ENCODE data around the gene CPVL.

Gene CPVL

DNA sequence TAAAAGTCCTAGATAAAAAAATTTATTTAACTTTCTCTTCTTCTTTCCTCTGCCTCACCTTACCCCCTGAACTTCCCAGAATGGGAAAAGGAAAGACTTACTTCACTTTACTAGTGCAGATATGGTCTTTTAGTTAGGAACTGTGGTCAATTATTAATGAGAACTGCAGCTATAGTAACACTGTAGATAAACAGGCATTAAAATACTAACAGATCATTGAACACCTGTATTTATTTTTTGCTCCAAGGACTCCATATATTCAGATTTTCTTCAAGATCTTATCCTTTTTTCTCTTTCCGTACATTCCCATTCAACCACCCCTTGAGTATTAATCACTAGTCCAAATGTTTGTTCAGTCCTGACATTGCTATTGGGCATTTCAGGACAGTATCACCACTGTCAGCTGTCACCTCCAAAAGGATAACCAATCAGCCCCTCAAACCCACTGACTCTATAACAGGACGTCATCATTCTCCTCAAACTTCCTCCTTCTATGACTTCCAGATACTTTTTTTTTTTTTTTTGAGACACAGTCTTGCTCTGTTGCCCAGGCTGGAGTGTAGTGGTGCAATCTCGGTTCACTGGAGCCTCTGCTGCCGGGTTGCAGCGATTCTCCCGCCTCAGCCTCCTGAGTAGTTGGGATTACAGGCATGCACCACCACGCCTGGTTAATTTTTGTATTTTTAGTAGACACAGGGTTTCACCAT, 4.2 kb downstream of the CPVL start:
- no peaks in the 10 kb centered on the region for H3K36me3 ChIP-seq (ENCODE audit: control insufficient read depth in 2 of 2, insufficient read depth in 2 of 2, low read length in 2 of 2)
- H3K27ac ChIP-seq (ENCODE audit: low read depth in 2 of 2, low read length in 2 of 2), result no peak overlapping the region
- no peak overlapping the region for H3K4me3 ChIP-seq (ENCODE audit: low read length in 2 of 2)
- H3K9ac ChIP-seq (ENCODE audit: low read depth in 1 of 2, low read length in 2 of 2), result no peak overlapping the region
- H3K27me3 ChIP-seq (ENCODE audit: control insufficient read depth in 2 of 2, insufficient read depth in 2 of 2, low read length in 2 of 2), result peaks cover 7 to 17% of the 10 kb centered on the region in 2 donors
- H3K9me3 ChIP-seq (ENCODE audit: control insufficient read depth in 2 of 2, low read length in 2 of 2), result no peaks in the 10 kb centered on the region
- H3K4me1 ChIP-seq (ENCODE audit: control insufficient read depth in 2 of 2, insufficient read depth in 2 of 2, low read length in 2 of 2), result peaks cover 22 to 24% of the 10 kb centered on the region in 2 donors

- H3K36me3 ChIP-seq (ENCODE audit: control insufficient read depth in 2 of 2, insufficient read depth in 2 of 2, low read length in 2 of 2), result no peaks in the 10 kb centered on the region
- H3K9ac ChIP-seq (ENCODE audit: low read depth in 1 of 2, low read length in 2 of 2), result no peak overlapping the region
- H3K27me3 ChIP-seq (ENCODE audit: control insufficient read depth in 2 of 2, insufficient read depth in 2 of 2, low read length in 2 of 2), result peaks cover 2 to 8% of the 10 kb centered on the region in 2 donors
- peaks cover 12% of the 10 kb centered on the region in 2 donors for H3K4me1 ChIP-seq (ENCODE audit: control insufficient read depth in 2 of 2, insufficient read depth in 2 of 2, low read length in 2 of 2)
- no peak overlapping the region for H3K4me3 ChIP-seq (ENCODE audit: low read length in 2 of 2)
- no peak overlapping the region for H3K27ac ChIP-seq (ENCODE audit: low read depth in 2 of 2, low read length in 2 of 2)
- H3K9me3 ChIP-seq (ENCODE audit: control insufficient read depth in 2 of 2, low read length in 2 of 2), result no peaks in the 10 kb centered on the region
These were observed 5.4 kb downstream of the CPVL start for GRCh38 chr7:29140873-29141468.

DNA sequence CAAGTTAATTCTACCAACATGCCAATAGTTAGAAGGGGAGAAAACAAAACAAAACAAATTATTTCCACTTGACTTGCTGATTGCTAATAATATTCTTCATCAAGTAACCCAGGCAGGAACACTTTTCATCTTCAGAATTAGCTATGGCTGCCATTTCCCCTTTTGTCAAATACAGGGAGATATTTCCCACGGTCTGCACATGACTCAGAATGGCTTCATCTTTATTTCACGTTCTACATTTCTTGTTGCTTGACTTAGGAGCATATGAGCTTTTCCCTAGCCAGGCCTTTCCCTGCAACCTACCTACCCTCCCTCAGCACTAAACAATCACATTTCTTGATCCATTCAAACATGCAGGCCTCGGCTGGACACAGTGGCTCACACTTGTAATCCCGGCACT, 6.5 kb downstream of the CPVL start:
- Histone ChIP-seq H3K9ac (ENCODE audit: low read depth in 1 of 2, low read length in 2 of 2) (no peak overlapping the region), H3K9me3 (ENCODE audit: control insufficient read depth in 2 of 2, low read length in 2 of 2) (no peaks in the 10 kb centered on the region), H3K36me3 (ENCODE audit: control insufficient read depth in 2 of 2, insufficient read depth in 2 of 2, low read length in 2 of 2) (no peaks in the 10 kb centered on the region), H3K27me3 (ENCODE audit: control insufficient read depth in 2 of 2, insufficient read depth in 2 of 2, low read length in 2 of 2) (no peaks in the 10 kb centered on the region), H3K4me1 (ENCODE audit: control insufficient read depth in 2 of 2, insufficient read depth in 2 of 2, low read length in 2 of 2) (peaks cover 8 to 11% of the 10 kb centered on the region in 2 donors), H3K4me3 (ENCODE audit: low read length in 2 of 2) (no peak overlapping the region), H3K27ac (ENCODE audit: low read depth in 2 of 2, low read length in 2 of 2) (no peak overlapping the region)

DNA sequence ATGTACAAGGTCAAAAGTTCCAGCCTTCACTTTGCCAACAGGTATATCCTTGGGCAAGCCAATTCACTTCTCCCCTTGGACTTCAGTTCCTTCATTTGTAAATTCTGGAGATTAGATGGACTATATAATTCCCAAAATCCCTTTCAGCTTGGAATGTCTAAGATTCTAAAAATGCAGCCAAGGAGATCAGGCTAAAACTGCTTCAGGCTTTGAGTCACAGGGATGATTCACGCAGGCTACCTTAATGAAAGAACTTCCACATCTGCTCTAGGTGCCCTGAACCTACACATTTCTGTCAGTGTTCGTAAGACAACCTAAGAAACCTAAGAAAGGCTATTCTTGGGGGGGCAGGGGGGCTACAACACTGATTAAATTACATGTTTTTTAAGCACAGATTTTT, 7.1 kb downstream of the CPVL start:
- Histone ChIP-seq H3K27me3 (ENCODE audit: control insufficient read depth in 2 of 2, insufficient read depth in 2 of 2, low read length in 2 of 2) (no peaks in the 10 kb centered on the region), H3K9me3 (ENCODE audit: control insufficient read depth in 2 of 2, low read length in 2 of 2) (no peaks in the 10 kb centered on the region), H3K9ac (ENCODE audit: low read depth in 1 of 2, low read length in 2 of 2) (no peak overlapping the region), H3K4me1 (ENCODE audit: control insufficient read depth in 2 of 2, insufficient read depth in 2 of 2, low read length in 2 of 2) (peaks cover 8 to 11% of the 10 kb centered on the region in 2 donors), H3K27ac (ENCODE audit: low read depth in 2 of 2, low read length in 2 of 2) (no peak overlapping the region), H3K36me3 (ENCODE audit: control insufficient read depth in 2 of 2, insufficient read depth in 2 of 2, low read length in 2 of 2) (no peaks in the 10 kb centered on the region), H3K4me3 (ENCODE audit: low read length in 2 of 2) (no peak overlapping the region)

DNA sequence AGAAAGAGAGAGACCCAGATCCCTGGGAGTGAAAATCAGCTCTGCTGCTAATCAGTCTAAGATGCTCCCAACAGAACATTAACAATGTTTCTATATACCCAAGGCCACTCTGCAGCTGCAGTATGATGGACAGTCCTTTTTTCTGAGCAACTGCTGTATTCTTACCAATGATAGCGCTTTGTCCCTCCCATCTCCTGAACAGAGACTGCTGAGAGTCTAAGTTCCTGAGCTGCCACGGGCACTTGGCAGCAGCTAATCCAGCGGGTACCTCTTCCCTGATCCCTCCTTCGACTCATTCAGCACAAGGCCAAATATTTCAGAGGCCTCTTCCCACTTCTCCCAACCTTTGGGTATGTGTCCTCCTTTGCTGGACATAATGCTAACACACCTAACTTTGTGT, 7.7 kb downstream of the CPVL start:
- H3K27me3 ChIP-seq (ENCODE audit: control insufficient read depth in 2 of 2, insufficient read depth in 2 of 2, low read length in 2 of 2), result no peaks in the 10 kb centered on the region
- H3K36me3 ChIP-seq (ENCODE audit: control insufficient read depth in 2 of 2, insufficient read depth in 2 of 2, low read length in 2 of 2), result no peaks in the 10 kb centered on the region
- H3K4me1 ChIP-seq (ENCODE audit: control insufficient read depth in 2 of 2, insufficient read depth in 2 of 2, low read length in 2 of 2), result peaks cover 8 to 11% of the 10 kb centered on the region in 2 donors
- no peak overlapping the region for H3K9ac ChIP-seq (ENCODE audit: low read depth in 1 of 2, low read length in 2 of 2)
- H3K4me3 ChIP-seq (ENCODE audit: low read length in 2 of 2), result no peak overlapping the region
- no peaks in the 10 kb centered on the region for H3K9me3 ChIP-seq (ENCODE audit: control insufficient read depth in 2 of 2, low read length in 2 of 2)
- no peak overlapping the region for H3K27ac ChIP-seq (ENCODE audit: low read depth in 2 of 2, low read length in 2 of 2)

DNA sequence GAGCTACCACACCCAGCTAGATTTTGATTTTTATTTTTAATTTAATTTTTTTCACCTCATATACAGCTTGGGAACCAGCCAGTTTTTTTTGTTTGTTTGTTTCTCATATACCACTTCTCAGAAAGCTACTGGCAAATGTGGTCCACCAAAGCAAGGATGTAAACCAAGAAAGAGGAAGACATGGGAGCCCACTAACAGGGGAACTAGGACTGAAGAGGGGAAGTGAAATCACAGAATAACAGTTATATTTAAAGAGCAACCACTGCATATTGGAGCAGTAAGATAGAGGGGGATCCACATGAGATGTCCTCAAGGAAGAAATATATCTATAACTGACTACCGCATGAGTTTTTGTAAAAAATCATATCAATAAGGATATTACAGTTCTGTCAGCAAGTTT, 10.5 kb downstream of the CPVL start:
- Histone ChIP-seq H3K9ac (ENCODE audit: low read depth in 1 of 2, low read length in 2 of 2) (no peak overlapping the region), H3K9me3 (ENCODE audit: control insufficient read depth in 2 of 2, low read length in 2 of 2) (no peaks in the 10 kb centered on the region), H3K4me3 (ENCODE audit: low read length in 2 of 2) (no peak overlapping the region), H3K27me3 (ENCODE audit: control insufficient read depth in 2 of 2, insufficient read depth in 2 of 2, low read length in 2 of 2) (no peaks in the 10 kb centered on the region), H3K4me1 (ENCODE audit: control insufficient read depth in 2 of 2, insufficient read depth in 2 of 2, low read length in 2 of 2) (peaks cover 4 to 6% of the 10 kb centered on the region in 2 donors), H3K27ac (ENCODE audit: low read depth in 2 of 2, low read length in 2 of 2) (no peak overlapping the region), H3K36me3 (ENCODE audit: control insufficient read depth in 2 of 2, insufficient read depth in 2 of 2, low read length in 2 of 2) (no peaks in the 10 kb centered on the region)

DNA sequence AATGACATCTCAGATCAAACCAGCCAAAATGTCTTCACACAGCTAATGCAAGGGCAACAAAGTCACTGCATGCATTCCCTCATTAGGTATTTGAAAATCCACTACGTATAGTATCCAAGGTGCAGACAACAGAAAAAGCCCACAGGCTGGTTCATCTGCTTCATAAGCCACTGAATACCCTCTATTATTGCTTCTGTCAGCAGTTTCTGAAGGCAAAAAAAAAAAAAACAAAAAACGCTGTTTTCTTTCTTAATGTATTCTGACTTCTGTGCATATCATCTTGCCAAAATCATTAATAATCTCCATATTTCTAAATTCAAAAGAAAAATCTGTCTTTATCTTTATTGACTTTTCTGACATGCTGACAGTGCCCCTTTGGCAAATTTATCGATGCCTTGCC, 13.4 kb downstream of the CPVL start:
- Histone ChIP-seq H3K4me3 (ENCODE audit: low read length in 2 of 2) (no peak overlapping the region), H3K9ac (ENCODE audit: low read depth in 1 of 2, low read length in 2 of 2) (no peak overlapping the region), H3K4me1 (ENCODE audit: control insufficient read depth in 2 of 2, insufficient read depth in 2 of 2, low read length in 2 of 2) (no peaks in the 10 kb centered on the region), H3K36me3 (ENCODE audit: control insufficient read depth in 2 of 2, insufficient read depth in 2 of 2, low read length in 2 of 2) (no peaks in the 10 kb centered on the region), H3K27ac (ENCODE audit: low read depth in 2 of 2, low read length in 2 of 2) (no peak overlapping the region), H3K27me3 (ENCODE audit: control insufficient read depth in 2 of 2, insufficient read depth in 2 of 2, low read length in 2 of 2) (no peaks in the 10 kb centered on the region), H3K9me3 (ENCODE audit: control insufficient read depth in 2 of 2, low read length in 2 of 2) (no peaks in the 10 kb centered on the region)

DNA sequence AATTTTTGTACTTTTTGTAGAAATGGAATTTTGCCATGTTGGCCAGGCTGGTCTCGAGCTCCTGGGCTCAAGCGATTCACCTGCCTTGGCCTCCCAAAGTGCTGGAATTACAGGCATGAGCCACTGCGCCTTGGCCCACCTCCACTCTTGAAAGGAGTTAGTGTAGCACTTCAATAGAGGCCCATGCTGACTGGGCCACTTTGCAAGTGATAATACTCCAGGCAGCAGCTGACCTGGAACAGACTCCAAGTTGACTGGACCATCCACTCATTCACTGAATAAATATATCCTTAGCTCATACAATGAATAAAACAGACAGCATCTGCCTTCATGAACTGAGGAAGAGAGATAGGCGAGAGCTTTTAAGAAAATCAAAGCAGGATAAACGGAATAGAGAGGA, 14.7 kb downstream of the CPVL start:
- H3K4me1 ChIP-seq (ENCODE audit: control insufficient read depth in 2 of 2, insufficient read depth in 2 of 2, low read length in 2 of 2), result no peaks in the 10 kb centered on the region
- no peak overlapping the region for H3K9ac ChIP-seq (ENCODE audit: low read depth in 1 of 2, low read length in 2 of 2)
- H3K36me3 ChIP-seq (ENCODE audit: control insufficient read depth in 2 of 2, insufficient read depth in 2 of 2, low read length in 2 of 2), result no peaks in the 10 kb centered on the region
- H3K27me3 ChIP-seq (ENCODE audit: control insufficient read depth in 2 of 2, insufficient read depth in 2 of 2, low read length in 2 of 2), result no peaks in the 10 kb centered on the region
- H3K4me3 ChIP-seq (ENCODE audit: low read length in 2 of 2), result no peak overlapping the region
- no peak overlapping the region for H3K27ac ChIP-seq (ENCODE audit: low read depth in 2 of 2, low read length in 2 of 2)
- H3K9me3 ChIP-seq (ENCODE audit: control insufficient read depth in 2 of 2, low read length in 2 of 2), result no peaks in the 10 kb centered on the region

DNA sequence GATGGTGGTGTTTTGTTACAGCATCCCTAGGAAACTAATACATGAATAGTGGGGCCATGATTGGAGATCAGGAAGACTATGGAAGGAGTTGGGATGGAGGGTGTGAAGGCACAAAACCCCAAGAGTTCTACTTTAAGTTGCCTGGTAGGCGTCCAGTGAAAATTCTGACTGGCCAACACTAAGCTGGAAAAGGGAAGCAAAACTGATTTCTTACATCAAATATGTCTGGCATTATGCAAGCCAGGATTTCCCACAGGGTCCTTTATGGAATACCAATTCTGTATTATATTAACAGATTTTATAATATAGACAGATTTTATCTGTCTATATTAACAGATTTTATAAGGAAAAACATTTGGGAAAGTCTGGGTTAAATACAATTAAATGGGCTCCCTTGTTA, 16.2 kb downstream of the CPVL start:
- no peaks in the 10 kb centered on the region for H3K4me1 ChIP-seq (ENCODE audit: control insufficient read depth in 2 of 2, insufficient read depth in 2 of 2, low read length in 2 of 2)
- no peak overlapping the region for H3K9ac ChIP-seq (ENCODE audit: low read depth in 1 of 2, low read length in 2 of 2)
- H3K27me3 ChIP-seq (ENCODE audit: control insufficient read depth in 2 of 2, insufficient read depth in 2 of 2, low read length in 2 of 2), result no peaks in the 10 kb centered on the region
- H3K9me3 ChIP-seq (ENCODE audit: control insufficient read depth in 2 of 2, low read length in 2 of 2), result no peaks in the 10 kb centered on the region
- no peaks in the 10 kb centered on the region for H3K36me3 ChIP-seq (ENCODE audit: control insufficient read depth in 2 of 2, insufficient read depth in 2 of 2, low read length in 2 of 2)
- H3K4me3 ChIP-seq (ENCODE audit: low read length in 2 of 2), result no peak overlapping the region
- H3K27ac ChIP-seq (ENCODE audit: low read depth in 2 of 2, low read length in 2 of 2), result no peak overlapping the region

DNA sequence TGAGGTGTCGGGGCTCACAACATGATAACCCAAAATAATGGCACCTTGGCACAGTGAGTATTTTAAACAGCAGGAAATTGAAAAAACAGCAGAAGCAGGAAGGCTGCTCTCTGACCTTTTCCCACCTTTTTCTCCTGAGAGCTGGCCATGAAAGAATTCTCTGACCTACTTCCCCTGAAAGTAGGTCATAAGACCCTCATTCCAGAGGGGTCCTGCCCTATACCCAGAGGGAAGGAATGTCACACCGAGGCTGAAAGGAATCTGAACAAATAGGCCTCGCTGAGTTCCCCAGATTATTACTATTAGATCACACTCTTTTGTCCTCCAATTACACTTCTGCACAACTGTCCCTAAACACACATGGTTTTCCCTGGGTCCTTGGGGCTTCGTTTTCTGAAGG, 18.8 kb downstream of the CPVL start:
- H3K4me1 ChIP-seq (ENCODE audit: control insufficient read depth in 2 of 2, insufficient read depth in 2 of 2, low read length in 2 of 2), result no peaks in the 10 kb centered on the region
- H3K27ac ChIP-seq (ENCODE audit: low read depth in 2 of 2, low read length in 2 of 2), result no peak overlapping the region
- no peaks in the 10 kb centered on the region for H3K27me3 ChIP-seq (ENCODE audit: control insufficient read depth in 2 of 2, insufficient read depth in 2 of 2, low read length in 2 of 2)
- H3K9me3 ChIP-seq (ENCODE audit: control insufficient read depth in 2 of 2, low read length in 2 of 2), result no peaks in the 10 kb centered on the region
- H3K9ac ChIP-seq (ENCODE audit: low read depth in 1 of 2, low read length in 2 of 2), result no peak overlapping the region
- H3K4me3 ChIP-seq (ENCODE audit: low read length in 2 of 2), result no peak overlapping the region
- H3K36me3 ChIP-seq (ENCODE audit: control insufficient read depth in 2 of 2, insufficient read depth in 2 of 2, low read length in 2 of 2), result no peaks in the 10 kb centered on the region
